HG03139 (cell line): Measurements from ENCODE around the gene SATB2.

Source experiments
- ATAC-seq: cut with Tn5 transposase; IDR thresholded peaks from one replicate; pipeline ENCODE4 v1.9.1; 2021; ENCODE audit not compliant: unreplicated experiment

SATB2 gene

DNA sequence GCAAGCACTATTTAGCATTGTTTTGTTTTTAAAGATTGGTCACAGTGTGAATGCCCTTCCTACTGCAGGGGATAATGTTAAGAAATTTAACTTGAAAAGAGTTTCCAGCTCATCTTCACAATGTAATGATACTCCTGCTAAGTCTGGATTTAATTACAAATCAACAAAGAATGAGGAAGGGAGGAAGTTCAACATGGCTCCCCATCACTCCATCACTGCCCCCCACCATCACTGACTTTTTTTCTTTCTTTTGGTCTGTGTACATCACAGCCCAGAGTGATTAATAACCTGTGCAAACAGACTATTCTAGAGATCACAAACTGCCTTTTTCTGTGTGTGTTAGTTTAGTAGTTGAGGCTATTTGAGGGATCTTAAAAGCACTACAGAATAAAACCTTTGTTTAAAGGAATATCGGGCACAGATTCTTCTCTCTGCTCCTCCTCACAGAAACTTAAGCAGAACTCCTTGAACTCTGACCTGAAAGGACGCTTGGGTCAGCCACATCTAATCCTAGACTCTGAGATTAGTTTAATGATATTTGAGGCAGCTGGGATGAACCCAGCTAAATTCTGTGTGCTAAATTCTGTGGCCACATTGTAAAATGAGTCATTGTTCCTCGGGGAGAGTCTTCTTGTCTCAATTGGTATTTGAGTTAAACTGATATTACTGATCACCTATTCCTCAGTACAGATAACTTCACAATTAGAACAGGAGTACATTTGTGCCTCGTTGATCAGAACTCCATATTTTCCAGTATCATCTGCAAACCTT lies 47.8 kb downstream of the SATB2 start:
- ATAC-seq, result no peak

DNA sequence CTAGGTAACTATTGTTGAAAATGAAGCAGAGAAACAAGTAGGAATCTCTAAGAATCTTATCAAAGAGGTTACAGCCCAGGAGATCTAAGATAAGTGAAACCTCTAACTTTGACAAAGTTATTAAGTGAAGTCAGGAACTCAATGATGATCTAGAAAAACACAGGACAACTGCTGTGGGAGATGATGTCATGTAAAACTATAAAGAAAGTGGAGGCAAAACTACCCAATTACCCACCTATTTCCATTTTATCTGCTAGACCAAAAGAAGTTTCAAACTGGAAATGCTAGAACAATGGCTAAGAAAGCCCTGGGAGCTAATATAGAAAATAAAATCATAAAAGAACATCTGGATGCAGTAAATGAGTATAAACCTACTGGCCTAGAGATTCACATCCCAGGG lies 50.3 kb downstream of the SATB2 start:
- no peak for ATAC-seq

DNA sequence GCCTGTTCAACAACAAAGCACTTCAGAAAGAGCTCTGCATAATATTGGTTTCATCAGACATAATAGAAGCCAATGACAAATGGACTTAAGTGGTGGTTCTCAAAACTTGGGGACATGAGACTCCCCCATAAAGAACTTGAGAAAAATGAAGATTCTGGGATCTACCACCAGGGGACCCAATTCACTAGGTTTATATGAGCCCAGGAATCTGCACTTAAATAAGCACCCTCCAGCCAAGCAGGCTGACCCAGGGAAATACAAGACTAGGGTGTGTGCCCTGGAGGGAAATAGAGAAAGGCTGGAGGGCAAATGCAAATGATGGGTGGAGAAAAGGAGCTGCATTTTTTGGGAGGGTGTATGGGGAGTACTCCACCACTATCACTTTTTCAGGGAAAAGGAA lies 52.5 kb downstream of the SATB2 start:
- no peak for ATAC-seq

DNA sequence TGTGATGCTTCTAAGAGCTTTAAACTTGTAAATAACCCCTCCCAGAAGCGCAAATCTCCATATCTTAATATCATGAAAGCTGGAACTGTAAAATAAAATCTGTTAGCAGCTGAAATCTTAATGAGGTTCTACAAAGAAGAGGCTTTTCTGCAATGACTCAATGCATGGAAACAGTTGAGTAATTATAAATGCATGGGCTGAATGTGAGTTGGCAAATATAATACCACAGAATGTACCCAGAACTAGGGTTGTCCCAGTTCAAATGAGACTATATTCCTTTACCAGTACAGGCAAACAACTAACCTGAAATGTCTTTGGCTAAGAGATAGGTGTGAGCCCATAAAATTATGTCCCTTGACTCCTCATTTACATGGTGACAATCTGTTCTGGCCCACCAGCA lies 52.9 kb downstream of the SATB2 start:
- no peak for ATAC-seq

DNA sequence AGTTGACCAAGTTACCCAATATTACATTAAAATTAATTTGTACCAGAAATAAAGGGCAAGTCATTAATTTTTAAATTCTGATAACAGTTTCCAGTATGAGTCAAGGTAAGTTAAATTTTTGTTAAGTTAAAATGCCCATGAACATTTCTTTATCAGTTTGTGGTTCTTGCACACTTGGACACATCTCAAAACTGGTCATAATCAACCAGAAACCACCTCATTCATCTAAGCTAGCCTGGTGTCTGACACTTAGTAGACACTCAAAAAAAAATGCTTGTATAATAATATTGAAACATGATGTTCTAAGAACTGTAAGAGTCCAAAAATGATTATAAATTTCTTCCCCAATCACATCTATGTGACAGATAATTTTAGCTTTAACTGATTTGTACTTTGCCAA lies 62.4 kb downstream of the SATB2 start:
- no peak for ATAC-seq

DNA sequence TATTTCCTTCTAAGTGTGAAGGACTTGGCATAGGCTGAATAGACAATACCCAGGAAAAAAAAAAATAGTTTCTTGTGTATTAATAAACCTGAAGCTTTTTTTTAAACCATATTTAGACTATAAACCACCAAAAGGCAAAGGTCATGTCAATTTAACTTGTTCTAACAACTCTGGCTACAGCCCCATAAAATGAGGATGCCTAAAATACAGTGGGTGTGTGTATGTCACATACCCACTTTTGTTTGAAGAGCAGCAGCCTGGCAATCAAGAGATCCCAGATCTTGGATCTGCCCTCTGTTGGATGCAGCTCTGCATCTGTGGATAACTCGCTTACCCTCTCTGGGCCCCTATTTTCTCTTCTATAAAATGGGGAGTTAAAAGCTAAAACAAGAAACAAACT lies 65.4 kb downstream of the SATB2 start:
- no peak for ATAC-seq

DNA sequence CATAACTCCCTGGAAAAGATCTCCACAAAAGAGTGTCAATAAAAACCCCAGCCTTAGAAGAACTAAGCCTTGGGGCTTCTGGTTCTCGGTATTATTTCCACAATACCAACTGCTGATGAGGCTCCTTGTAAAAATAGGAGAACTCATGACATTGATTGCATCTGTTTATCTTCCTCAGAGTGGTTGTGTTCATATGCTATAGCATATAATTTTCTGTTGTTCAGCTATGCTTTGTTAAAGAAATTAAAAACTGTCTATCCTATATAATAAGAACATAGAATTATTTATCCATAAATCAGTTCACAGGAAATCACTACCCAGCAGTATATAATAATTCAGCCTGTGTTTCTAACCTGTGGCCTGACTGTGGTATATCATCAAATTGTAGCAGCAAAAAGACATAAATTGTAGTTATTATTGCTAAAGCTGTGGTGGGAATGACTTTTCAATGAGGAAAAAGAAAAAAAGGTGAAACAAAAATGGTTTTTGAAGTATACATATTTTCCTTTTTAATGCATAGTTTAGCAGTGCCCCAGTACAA lies 68.9 kb downstream of the SATB2 start:
- no peak for ATAC-seq

DNA sequence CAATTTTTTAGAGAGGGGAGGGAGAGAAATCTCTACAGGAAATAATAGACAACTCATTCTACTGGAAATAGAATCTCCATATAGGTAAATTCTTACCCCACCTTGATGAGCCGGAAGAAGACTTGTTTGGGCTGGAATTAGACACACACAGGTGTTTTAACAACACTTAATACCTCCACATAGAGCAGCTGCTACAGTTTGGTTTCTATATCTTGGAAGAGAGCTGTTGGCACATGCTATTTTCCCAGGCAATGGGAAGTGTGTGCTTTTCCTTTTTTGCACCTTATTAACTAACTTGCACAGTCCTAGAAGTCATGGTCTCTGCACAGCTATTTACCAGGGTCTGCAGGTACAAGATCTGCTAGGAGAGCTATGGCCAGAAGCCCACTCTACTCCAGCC lies 73.7 kb downstream of the SATB2 start:
- no peak for ATAC-seq

DNA sequence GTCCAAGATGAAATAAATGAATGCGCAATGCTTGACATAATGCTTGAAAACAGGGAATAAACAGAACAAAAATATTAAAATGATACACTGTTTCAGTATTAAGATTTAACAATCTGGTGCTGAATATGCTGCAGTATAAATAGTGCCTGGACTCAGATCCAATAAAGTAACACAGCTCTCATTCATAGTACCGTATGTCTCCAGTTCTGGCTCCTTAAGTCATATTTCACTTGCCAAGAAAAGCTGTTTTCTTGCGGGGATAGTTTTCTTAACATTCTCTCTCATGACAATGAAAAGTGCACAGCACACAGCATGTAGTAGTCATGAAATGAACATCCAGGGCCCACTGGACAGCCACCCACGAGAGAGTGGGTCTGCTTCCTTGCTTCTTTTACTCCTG lies 74.7 kb downstream of the SATB2 start:
- ATAC-seq, result no peak

DNA sequence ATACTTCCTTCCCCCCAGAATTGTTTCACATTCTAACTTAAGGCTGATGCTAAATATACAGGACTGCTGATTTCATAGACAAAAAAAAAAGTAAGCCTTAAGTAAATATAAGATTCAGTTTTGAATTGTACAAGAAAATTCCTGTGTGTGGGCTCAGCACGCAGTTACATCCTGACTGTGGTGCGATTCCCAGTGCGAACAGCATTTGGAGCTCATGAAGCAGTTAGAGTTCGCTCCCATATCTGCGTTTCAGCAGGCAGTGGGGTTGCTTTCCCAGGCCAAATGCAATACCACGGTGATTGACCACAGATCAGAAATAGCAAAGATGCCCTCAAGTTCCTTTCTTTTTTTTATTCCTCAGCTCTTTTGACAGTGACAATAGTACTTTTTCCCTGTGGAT lies 75.6 kb downstream of the SATB2 start:
- no peak for ATAC-seq

DNA sequence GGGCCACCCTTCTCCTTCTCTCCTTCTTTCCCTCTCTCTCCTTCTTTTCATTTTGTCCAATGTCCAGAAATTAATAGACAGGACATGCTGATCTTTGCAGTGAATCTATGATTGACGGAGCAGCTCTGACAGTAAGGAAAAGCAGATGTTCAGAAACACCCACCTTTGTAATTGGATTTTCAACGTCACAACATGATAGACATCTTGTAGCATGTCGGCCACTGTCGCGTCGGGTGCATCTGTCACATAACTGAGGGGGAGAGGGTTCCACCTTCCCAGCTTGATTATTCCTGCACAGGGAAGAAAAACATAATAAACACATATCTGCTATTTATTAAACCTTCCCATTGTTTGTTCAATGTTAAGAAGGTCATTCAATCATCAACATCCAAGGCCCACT lies 76.2 kb downstream of the SATB2 start:
- ATAC-seq, result no peak

DNA sequence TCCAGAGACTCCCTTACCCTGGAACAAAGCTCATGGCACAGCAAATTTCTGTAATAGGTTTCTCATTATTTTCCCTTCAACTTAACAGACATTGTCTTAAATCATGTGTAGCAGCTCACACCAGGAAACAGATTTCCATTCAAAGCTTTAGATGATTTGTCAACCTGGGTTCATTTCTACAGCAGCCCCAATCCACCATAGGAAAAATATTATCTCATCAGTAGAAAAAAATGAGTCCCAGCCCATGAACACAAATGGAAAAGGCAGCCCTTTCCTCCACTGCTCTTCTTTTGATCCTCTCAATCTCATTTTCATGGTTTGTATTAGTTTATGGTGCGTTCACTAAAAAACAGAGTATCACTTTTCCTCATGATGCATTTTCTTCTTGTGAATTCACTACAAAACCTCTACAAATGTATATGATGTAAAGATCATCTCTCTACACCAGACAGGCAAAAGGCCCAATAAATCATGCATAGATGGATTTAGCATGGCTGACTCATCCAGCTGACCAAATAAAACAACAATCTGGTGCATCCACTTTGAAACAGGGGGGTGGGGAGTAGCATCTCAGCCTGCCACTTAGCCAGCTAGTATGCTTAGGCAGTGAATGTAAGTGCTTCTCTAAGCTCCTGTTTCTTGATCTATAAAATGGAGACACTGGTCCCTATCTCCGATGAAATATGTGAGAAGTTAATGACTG lies 78.6 kb downstream of the SATB2 start:
- ATAC-seq, result no peak

DNA sequence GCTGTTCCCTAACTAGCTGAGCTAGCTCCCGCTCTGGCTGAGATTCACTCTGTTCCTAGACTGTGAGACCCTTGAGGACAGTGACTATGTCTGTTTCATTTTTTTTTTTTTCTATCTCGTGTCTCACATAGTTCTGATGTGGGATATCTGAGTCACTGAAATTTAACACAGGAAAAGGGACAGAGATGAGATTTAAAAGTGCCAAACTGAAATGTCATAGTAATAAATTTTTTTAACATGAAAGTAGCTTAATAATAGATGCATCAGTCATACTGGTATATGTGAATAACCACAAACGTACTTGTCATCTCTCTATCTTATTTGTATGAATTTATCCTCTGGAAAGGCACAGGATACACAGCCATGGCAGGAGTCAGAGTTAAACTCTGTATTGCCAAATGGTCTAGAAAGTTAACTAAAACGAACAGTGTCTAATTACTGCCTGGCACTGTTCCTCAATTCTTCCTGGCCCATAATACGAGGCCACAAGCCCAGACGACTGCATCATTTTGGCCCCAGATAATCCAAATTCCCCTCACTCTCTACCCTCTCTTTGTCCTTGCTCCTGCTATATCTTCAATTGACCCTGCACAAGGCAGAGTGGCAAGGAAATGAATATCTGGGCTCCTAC lies 87.5 kb downstream of the SATB2 start:
- no peak for ATAC-seq

DNA sequence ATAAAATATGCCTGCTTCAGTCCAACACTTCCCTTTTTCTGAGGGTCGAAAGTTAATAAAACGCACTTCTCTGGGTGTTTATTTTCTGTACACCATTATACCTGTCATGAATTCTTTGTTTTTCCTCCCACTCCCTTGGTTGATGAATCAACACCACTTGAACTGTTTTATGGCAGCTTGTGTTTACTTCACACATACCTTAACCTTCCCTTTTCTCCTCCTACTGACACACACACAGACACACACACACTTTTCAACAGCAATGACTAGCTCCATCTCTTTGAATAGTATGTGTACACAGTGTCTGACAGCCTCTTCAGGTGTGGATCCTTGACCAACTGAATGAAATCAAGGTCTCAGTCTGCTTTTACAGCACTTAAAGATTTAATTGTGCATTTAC lies 91.3 kb downstream of the SATB2 start:
- ATAC-seq, result no peak

DNA sequence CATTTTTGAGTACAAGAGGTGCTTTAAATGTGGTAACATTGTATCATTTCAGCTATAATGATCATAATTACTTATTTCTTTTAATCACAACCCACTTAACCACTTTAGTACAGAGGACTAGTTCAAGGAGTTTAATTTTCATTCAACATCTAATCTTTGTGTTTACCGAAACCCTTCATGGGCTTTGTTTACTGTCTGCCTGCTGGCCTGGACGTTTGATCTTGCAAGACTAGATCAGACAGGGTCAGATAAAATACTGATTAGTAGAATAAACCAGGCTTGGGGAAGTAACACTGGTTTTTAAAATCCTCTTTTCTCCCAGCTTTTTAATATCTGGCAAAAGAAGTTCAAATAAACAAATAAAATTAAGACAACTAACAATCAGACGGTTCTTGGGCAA lies 93.6 kb downstream of the SATB2 start:
- ATAC-seq, result no peak

DNA sequence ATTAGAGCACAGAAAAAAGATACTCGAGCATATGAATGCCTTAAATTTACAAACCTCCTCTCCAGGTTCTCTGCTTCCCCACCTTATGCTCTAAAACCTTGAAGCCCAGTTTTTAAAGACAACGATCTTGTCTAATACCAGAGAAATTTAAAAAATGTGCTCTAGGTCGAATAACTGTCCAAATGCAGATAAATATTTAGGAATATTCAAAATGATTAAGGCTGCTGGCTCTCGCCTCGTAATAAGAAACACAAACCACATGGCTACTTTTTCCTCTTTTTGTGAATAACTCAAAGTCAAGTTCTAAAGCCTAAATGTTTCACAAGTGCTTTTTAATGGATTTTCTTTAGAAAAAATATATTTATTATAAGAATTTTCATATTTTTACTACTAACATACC lies 101.3 kb downstream of the SATB2 start:
- ATAC-seq, result no peak

DNA sequence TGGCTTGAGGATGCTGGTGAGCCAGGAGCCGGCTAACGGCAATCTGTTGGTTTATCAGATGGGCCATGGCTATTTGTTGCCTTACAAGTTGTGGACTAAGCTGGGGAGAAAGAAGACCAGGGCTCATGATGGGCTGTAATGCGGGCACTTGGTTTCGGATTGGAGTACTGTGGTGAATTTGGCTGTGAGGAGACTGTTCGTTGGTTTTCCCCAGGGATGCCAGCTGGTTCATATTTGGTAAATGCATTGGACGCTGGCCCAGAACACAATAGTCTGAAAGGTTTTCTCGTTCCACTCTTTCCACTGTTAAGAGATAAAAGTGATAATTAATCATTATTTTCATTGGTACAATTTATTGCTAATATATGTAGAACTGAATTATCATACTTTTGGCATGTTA lies 108.9 kb downstream of the SATB2 start:
- no peak for ATAC-seq

DNA sequence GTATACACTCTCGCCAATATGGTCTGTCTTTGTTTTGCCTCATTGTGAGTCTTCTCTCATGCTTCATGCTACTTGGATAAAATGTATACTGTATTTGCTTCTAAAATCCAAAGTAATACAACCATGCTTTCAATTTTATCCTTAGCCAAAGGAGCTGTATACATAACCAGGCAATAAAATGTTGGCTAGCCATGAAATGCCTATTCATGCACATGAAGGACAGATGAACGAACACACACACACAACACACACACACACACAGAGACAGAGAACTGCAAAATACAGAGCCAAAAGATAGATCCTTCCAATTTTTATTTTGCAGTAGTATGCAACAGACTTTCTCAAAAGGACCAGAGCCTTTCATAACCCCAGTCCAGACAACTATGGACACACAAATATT lies 113.7 kb downstream of the SATB2 start:
- ATAC-seq, result no peak

DNA sequence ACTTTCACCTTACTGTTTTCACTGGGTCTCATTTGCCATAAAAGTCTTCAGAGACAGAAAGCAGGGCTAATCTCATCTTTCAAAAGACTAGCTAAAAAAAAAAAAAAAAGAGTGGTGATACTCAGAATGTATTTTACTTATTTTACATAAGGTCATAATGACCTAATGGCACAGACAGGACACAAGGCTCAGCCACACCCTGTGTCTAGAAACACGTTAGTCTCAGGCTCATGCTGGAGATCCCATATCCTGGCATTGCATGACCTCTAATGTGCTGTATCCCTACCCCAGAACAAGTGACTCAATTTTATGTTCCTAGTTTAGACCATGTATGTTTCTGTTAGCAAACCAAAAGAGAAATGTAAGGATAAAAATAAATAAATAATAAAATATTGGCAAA lies 115.4 kb downstream of the SATB2 start:
- no peak for ATAC-seq

DNA sequence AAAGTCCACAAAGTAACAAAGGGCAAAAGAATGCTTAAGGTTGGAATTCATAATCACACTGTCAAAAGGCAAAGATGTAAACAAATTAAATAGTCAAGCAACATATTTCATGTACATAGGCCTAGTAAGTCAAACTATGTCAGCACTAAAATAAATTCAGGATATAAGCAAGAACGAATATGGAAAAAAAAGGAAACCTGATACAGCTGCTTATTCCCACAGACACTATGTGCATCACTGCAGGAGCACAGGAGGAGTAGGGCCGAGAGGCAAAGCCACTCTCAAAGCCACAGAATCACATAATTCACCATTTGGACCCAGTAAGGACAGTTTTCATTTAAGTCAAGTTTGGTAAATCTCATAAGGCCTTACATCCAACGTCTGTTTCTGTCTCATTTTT lies 116.6 kb downstream of the SATB2 start:
- no peak for ATAC-seq

DNA sequence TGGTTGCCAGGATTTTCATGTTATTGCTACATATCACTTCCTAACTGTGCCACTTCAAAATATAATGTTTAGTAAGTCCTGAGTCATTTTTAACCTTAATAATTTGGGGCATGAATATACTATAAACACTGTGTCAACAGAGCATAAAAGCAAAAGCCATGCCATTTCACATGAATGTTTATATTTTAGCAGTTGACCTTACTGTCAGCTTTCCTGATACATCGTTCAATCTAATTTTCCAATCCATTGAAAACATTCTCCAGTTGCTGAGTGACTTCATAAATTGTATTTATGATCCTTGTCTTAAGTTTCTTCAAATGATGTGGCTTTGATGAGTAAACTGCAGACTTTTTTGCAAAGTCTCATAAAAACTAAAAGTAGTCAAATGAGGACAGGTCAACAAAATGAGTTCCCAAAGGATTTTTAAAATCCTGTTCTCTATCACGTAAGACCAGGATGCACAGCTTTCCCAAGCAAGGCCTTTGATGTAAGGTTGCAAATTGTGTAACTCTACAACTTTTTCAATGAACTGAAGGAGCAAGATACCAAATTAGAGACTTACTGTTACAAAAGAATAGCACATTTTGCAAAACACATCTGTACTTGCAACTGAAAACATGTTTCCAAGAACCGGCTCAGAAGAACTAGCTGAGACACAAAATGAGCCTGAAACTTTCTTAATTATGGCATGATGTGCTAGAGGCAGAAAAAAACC lies 117.7 kb downstream of the SATB2 start:
- no peak for ATAC-seq
